ENCODE data around the gene TSPEAR. TPM values are rescaled to one million over a fixed set of nuclear protein-coding genes. Genes with fewer than 3 reads are reported as not detected.
A peak's percentile ranks its signal among the peaks of the same experiment; 100 is the strongest.

TSPEAR gene
- total RNA-seq, 4 donors from 2014 or later, result 0.19 TPM; not detected in 3

DNA sequence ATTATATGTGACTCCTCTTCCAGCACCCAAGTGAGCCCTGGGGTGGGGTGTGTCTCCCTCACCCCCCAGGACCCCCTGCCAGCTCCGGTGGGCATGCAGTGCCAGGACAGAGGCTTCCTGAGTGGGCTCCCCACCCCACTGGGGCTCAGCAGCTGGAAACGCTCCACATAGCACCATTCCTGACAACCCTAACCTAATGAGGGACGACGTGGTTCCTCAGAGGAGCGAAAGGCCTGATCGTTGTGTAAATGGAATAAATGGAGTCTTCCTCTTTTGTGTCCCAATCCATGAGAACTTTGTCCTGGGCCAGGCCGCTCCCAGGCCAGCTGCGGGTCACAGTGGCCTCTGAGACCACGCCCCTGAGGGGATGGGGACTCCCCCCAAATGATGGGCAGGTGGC lies 1.8 kb upstream of the TSPEAR start:
- TF ChIP-seq, protein P1, sequence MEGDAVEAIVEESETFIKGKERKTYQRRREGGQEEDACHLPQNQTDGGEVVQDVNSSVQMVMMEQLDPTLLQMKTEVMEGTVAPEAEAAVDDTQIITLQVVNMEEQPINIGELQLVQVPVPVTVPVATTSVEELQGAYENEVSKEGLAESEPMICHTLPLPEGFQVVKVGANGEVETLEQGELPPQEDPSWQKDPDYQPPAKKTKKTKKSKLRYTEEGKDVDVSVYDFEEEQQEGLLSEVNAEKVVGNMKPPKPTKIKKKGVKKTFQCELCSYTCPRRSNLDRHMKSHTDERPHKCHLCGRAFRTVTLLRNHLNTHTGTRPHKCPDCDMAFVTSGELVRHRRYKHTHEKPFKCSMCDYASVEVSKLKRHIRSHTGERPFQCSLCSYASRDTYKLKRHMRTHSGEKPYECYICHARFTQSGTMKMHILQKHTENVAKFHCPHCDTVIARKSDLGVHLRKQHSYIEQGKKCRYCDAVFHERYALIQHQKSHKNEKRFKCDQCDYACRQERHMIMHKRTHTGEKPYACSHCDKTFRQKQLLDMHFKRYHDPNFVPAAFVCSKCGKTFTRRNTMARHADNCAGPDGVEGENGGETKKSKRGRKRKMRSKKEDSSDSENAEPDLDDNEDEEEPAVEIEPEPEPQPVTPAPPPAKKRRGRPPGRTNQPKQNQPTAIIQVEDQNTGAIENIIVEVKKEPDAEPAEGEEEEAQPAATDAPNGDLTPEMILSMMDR (IDR thresholded peaks at IDR 0.05), result no peak
- ATAC-seq (ENCODE audit: low FRiP score), result no peak
- DNase-seq (ENCODE audit: low spot score), result no peak

DNA sequence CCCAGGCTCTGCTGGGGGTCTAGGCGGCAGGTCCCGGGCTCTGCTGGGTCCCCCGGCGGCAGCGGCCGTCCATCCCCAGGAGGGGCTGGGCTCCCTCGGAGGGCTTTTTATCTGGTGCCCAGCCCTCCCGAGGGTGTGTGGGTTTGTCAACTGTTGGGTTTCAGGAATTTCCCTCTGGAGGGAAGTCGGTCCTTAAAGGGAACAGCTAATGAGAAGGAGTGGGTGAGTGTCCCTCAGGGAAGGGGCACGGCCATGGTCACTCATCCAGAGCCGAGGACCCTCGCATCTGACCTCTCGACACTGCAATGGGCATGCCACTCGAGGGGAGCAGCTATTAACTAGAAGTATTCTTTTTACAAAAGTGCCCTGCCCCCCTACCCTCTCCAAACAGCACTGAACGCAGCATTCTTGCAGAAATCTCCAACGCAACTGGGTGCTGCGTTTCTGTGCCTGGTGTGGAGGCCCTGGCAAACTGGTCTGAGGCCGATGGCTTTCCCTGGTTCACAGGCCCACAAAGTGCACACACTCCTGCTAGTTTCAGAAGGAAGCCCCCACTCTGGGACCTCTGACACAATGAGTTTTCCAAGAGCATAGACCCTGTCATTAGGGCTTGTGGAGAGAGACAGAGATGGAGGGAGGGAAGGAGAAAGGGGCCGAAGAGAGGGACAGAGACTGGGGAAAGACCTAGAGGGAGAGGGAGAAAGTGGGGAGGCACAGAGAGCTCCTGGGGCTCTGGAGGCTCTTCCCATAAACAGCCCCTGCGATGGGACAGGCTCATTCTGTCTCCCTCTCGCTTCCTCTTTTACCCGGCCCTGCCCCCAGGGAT lies 1.0 kb upstream of the TSPEAR start:
- DNase-seq (ENCODE audit: low spot score) (peak; percentile 19), ATAC-seq (ENCODE audit: low FRiP score) (no peak)
- TF ChIP-seq, protein P1 (IDR thresholded peaks at IDR 0.05), result no peak

DNA sequence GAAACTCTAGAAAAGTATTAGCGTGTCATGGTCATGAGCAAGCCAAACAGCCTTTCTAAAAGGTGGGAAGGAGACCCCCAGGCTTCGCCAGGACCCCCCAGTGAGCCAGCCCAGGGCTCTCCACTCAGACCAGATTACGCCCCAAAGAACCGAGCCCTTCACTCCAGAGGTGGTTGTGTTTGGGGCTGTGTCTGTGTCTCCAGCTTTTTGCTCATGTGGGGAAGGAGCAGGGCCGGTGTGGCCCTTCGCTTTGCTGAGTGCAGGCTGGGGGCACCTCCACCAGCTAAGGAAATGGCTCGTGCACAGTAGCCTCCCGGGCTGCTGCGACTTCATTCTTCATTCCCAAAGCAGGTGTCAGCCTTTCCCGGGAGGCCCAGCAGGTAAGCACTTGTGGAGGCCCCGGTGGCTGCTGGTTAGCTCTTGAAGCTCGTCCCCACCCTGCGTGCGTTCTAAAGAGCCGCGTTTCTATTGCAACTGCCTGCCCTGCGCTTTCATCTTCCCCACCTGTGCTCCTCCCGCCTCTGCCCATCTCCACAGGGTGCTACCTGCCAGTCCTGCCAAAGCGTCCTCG lies 531 bp downstream of the TSPEAR start:
- DNase-seq (ENCODE audit: low spot score), result peak; percentile 13
- ATAC-seq (ENCODE audit: low FRiP score), result no peak

DNA sequence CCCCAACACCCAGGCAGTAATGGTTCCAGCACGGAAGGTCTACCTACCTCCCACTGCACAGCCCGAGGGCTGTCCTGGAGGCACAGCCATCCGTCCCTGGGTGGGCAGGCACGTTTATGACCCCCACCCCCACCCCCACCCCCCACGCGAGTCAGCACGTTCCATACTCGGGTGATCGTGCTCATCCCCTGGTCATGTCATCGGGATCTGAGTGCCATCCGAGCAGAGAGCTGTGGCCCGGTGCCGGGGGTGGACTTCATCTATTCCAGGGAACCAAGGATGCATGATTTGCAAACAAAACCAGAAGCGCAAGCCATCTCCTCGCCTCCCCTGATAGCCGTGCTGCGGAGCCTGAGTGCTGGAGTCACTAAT lies 1.1 kb downstream of the TSPEAR start:
- ATAC-seq (ENCODE audit: low FRiP score) (no peak), DNase-seq (ENCODE audit: low spot score) (no peak)
- TF ChIP-seq, protein P1 (IDR thresholded peaks at IDR 0.05), result no peak

More for the DNA sequence above, 531 bp downstream of the TSPEAR start:
- TF ChIP-seq, protein P1 (IDR thresholded peaks at IDR 0.05), result no peak

DNA sequence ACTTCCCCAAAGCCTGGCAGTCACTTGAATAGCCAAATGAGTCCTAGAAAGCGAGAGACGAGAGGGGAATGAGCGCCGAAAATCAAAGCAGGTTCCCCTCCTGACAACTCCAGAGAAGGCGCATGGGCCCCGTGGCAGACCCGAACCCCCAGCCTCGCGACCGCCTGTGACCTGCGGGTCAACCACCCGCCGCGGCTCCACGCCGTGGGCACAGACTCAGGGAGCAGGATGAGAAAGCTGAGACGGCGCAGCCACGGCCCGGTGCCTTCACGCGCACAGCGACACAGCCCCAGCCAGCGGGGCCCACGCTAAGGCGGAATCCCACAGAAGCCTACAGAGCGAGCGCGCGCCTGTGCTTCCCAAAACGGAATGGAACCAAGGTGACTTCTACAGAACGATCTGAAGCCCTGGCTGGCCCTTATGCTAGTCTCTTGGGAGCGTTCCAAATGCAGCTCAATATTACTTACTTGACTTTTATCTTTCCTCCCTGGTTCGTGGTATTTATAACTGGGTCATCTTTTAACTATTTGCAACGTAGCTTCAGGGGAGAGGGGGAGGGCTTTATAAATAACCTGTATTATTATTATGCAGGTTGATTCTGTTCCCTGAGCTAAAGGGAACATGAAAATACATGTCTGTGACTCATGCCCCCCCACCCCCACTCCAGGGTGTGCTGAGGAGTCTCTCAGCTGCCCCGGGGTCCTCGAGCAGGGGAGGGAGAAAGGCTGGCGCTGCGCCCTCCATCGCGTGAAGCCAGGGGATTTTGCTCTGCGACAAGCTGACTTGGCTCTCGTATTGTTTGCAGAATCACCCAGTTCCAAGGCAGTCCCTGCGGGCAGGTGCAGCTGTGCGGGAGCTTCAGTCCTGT lies 1.7 kb downstream of the TSPEAR start:
- TF ChIP-seq, protein P1 (IDR thresholded peaks at IDR 0.05), result no peak
- ATAC-seq (ENCODE audit: low FRiP score), result no peak
- DNase-seq (ENCODE audit: low spot score), result peak; percentile 16

DNA sequence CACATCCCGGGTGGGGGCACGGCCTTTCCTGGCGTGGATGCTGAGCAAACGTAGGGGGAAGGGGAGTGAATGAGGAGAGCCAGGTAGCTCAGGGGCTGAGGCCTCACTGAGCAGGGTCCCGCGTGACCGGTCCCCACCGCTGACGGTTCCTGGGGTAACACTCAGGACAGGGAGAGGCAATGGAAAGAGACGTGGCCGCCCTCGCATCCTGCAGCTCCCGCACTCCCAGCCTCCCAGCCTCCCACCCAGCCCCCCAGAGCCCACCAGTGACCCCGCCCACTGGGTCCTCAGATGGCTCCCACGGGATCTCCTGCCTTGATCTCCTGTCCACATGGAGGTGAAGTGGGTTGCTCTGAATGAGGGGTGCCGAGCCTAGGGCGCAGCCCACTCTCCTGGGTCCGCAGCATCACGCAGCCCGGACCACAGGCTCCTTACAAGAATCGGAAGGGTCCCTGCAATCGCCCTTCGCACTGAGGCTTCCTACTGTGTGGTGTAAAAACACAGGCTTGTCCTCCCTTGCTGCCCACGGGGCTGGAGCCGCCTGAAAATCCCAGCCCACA lies 2.4 kb downstream of the TSPEAR start:
- TF ChIP-seq, protein P1 (IDR thresholded peaks at IDR 0.05), result no peak
- peak; percentile 16 for DNase-seq (ENCODE audit: low spot score)
- ATAC-seq (ENCODE audit: low FRiP score), result no peak
